Stimulated activated CD4-positive, alpha-beta T cell treated with anti-CD3 and anti-CD28 coated beads, Interleukin-12 subunit alpha, Interleukin-12 subunit beta, amount 100 ng/mL, for 24 hours (primary cell): ENCODE measurements around the gene ZNF12.

Experiments used
- DNase-seq, 2 experiments: peaks; one replicate each; pipeline ENCODE4 v3.0.0-alpha.2; 2020; ENCODE audit warnings: low read depth in 2 of 2

The ZNF12 gene

GRCh38 chr7:6647541-6647940 lies 59.2 kb downstream of the ZNF12 start:
- DNase-seq, result no peak

DNA sequence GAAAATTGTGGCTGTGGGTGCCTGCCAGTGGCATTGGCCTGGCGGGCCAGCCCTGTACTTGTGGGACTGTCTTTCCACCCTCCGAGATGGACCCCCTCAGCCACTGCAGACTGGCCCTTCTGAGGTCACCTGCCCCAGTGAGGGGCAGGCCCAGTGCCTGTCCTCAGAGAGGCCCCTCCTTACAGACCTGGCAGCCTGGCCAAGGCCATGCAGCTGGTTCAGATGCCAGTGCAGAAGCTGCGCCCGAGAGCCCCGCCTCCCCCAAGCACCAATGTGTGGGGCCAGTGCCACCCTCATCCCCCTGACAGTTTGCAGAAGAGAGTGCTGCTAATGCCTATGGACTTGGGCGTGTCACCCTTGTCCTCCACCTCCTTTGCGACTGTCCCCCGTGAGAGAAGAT lies 59.7 kb downstream of the ZNF12 start:
- DNase-seq, result no peak

DNA sequence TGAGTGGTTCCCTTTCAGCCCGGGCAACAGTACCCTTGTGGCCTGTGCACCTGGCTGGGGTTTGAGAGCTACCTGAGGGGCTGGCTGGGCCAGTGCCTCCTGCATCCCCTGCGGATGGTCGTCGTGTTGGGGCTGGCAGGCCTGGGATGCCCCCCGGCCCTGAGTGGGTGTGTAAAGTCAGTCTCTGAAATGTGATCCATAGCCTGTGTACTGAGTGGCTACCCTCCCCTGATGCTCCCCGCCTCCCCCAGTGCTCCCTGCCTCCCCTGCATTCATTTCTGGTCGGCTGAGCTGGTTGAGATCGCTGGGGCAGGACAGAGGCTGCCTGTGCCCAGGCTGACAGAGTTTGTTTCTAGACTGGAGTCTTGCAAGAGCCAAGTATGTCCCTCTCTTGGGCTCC lies 60.3 kb downstream of the ZNF12 start:
- no peak for DNase-seq

- no peak for DNase-seq
Measured at GRCh38 chr7:6644728-6645127, 62.0 kb downstream of the ZNF12 start.

DNA sequence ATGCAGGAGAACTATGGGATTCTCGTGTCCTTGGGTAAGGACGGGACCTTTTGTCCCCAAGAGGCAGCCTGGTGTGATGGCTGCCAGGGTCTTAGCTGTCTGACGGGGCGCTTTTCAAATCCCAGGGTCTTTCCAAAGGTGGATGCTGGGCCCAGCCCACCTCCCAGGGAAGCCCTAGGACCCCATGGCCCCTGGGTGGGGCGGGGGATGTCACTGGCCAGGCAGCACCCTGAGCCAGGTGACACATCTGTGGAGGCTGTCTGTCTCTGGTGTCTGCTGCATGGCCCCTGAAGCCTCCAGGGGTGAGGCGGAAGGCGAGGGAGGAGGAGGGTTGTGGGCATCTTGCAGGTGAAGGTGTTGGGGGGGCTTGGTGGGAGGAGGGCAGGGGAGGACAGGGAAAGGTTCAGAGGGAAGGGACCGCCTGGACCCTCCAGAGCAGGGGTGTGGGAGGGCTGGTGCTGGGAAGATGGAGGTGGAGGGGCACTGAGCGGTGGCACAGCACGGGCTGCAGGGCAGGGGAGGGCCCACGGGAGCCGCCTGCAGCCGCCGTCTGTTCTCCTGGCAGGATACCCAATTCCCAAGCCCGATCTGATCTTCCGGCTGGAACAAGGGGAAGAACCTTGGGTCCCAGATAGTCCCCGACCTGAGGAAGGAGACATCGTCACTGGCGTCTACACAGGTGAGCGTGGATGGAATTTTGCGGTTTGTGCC lies 62.7 kb downstream of the ZNF12 start:
- DNase-seq, result no peak

DNA sequence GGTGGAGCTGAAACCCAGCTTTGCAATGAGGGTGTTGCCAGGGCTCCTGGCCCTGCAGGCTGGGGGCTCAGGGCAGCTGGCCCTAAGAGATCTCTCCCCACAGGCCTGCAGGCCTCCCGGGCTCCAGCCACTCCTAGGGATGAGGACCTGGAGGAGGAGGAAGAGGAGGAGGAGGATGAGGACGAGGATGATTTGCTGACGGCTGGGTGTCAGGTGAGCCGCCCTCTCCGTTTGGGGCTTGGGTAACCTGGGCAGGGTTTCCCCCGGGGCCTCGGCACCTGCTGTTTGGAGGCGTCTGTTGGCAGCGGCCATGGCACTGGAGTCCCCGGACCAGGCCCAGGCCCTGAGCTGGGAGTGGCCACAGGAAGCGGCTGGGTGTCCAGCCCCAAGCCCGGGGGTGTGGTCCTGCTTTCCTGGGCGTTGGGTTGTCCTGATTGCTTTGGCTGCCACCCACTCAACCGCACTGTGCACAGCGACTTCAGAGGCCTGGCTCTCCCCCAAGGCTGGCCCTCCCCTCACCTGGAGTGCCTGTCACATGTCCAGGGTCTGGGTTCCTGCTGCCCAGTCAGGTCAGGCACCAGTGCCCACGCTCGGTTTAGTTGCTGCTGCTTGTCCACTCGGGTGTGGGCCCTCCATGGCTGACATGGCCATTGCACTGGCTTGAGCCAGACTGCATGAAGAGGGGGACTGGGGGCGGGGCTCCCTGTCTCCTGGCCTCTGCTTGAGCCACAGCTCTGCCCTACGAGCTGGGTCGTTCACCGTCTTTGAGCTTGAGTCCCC lies 63.7 kb downstream of the ZNF12 start:
- no peak for DNase-seq

GRCh38 chr7:6642239-6642839 lies 64.4 kb downstream of the ZNF12 start:
- DNase-seq, result no peak

DNA sequence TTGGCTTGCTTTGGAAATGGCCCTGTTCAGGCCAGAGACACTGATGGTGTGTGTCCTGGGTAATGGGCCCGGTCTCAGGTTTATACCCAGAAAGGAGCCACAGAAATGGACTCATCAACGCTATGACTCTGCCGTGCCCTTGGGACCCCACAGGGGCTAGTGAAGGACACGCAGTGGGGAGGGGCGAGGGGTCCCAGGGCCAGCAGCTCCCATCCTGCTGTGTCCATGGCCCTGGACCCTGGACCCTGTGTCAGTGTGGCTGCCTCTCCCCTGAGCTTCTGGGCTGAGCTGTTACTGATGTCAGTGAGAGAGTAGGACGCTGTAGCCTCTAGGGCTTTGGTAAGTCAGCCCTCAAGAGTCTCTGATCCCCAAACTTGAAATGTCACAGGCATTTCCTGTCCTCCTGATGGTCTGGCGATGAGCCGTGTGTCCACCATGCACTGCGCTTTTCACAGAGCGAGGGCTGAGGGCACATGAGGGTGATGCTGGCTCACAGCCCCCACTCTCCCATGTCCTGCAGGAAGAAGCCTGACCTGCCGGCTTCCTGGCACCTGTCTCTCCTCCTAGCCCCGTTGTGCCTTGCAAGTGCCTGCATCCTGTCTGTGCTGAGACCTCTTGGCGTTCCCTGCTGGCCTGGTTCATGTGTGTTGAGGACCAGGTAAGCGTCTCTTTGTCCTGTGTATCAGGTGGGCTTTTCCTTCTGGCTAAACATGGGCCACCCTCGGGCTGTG lies 65.3 kb downstream of the ZNF12 start:
- DNase-seq, result no peak

DNA sequence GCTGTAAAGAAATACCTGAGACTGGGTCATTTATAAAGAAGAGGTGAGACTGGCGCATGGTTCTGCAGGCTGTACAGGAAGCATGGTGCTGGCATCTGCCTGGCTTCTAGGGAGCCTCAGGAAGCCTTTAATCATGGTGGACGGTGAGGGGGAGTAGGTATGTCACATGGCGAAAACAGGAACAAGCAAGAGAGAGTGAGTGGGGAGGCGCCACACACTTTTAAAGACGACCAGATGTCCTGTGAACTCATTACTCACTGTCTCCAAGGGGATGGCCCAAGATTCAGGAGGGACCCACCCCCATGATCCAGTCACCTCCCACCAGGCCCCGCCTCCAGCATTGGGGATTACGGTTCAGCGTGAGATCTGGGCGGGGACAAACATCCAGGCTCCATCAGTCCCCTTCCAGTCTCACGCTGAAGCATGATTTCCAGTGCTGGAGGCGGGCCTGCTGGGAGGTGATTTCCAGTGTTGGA lies 66.5 kb downstream of the ZNF12 start:
- DNase-seq, result peak in 1 of 2 experiments; percentile 33

GRCh38 chr7:6639627-6640026 lies 67.1 kb downstream of the ZNF12 start:
- DNase-seq, result no peak

DNA sequence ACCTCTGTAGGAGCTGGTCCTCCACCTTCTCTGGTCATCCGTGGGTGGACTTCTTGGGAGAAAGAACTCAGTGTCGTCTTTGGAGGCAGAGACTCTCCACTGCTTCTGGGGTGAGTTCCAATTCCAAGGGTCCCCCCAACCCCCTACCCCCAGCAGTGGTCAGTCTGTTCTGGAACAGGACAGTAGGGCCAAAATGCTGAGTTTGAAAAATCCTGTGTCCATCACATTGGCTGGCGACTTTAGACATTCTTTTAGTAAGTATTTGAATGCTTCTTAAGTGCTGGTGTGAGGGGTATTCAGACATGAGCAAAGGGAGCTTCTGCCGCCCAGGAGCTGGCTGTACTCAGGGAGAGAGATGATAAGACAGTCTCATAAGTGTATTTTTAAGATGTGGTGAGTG lies 67.7 kb downstream of the ZNF12 start:
- DNase-seq, result no peak
